HG03342 (cell line): ENCODE measurements around the gene TOMM40L.

Experiments
- ATAC-seq: cut with Tn5 transposase; IDR thresholded peaks from one replicate; pipeline ENCODE4 v1.9.1; 2021; ENCODE audit warnings: mild to moderate bottlenecking, moderate library complexity; ENCODE audit not compliant: unreplicated experiment

The TOMM40L gene

DNA sequence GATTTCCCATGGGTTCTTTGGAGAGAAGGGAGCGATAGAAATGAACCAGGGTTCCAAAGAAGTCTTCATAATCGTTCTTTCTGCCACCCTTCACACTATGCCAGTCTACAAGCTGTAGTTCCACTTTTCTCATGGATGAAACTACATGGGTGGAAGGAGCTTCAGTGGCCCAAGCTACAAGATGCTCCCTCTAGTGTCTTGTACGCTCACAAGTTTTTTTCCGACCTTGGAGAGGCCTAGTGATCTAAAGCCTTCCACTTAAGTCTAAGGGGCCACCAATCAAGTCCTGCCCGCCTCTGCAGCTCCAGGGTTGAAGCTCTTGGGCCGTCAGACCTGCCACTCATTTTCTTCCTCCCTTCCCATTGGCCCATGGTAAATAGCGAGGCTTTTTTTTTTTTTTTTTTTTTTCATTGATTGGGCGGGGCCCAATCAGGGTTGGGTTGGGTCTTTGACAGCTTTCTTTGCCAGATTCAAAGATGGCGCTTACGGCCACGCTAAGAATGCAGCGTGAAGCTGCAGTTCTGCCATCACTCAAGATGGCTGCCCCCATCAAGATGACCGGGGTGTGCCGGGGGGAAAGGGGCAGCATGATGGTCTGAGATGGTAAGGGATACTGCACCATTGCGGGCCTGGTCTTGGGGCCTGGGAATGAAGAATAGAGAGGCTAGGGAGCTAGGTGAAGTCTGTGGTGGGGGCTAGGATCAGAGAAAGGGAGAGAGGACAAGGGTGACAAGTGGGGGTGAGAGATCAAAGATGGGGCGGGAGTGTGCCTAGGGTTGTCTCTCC, at the start of gene TOMM40L:
Gene TOMM40L (plus strand): TSS at position 527 of the 786 bp plus-strand sequence. CDS start 430 bp downstream, outside the sequence.
- peak; percentile 96 for ATAC-seq

DNA sequence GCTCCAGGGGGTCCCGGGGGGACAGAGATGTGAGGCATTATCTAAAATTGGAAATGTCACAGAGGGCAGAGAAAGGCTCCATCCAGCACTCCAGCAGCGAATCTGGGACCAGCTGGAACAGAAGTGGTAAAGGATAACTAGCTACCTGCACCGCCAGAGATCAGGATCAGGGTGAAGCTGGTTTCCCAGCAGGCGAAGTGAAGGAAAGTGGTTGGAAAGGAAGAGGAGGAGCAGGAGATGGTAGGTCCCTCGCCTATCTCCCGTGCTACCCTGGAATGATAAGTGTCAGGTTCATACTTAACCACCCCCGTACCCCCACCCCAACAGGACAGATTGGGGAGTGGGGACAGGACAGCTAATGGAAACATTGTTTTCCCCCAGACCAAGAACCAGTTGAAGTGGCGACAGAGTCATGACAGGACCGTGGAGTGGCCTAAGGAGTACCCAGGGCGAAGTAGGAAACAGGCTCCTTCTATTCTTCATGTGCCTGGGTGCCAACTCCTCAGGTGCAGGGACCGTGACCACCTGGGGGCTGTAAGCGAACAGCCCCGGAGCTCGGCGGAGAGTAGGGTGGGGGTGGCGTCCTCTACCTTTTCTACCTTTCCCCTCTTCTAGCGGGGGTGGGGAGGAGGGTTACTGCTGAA, 49.3 kb upstream of the TOMM40L start:
- ATAC-seq: no peak

DNA sequence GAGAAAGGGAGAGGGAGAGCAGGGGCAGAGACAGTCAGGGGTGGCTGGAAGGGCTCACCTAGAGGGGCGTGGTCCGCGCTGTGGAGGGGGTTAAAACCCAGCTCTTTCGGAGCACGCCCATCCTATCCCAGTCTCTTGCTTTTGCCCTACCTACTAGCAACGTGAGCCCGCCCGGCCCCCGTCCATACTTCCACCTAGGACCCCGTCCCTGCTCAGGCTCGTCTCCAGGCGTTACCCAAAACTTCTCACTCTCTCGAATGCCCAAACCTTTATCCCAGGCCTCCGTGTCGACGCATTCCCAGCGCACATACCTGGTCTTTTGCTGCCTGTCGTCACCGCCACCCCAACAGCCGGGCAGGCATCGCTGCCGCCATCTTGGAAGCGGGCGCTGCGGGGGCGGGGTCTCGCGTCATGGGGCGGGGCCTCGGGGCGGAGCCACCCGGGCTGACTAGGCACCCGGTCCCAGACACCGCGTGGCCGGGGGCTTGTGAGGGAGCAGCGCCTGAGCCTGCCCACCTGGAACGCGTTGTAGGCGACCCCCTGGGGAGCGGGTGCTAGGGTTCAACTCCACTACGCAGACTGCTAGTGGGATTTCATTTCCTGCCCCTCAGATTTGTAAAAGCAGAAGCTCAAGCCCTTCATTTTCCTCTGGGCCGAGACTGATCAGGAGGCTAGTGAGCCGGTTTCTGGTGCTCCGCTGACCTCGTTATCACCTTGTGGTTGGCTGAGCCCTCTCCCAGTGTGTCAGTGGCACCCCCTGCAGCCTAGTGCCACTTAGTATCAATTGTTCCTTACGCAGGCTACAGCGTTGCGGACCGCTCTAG, 48.5 kb upstream of the TOMM40L start, which contains the start of gene B4GALT3:
Gene B4GALT3 (minus strand): TSS at position 396 of the 824 bp plus-strand sequence. CDS start 1,447 bp downstream, outside the sequence.
- peak; percentile 80 for ATAC-seq

DNA sequence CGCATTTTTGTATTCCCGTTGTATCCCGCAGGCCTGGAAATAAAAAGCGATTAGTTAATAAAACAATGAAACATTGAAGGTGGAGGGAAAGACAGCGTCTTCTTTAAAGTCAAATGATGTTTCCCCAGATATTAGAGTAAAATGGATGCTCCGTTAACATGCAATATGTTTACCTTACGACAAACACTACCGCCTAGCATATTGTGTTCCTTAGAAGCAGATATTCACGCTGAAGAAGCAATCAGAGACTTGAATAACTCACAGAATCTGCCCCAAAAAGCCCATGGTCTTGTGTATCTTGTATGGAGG, 48.0 kb upstream of the TOMM40L start:
- ATAC-seq: no peak

DNA sequence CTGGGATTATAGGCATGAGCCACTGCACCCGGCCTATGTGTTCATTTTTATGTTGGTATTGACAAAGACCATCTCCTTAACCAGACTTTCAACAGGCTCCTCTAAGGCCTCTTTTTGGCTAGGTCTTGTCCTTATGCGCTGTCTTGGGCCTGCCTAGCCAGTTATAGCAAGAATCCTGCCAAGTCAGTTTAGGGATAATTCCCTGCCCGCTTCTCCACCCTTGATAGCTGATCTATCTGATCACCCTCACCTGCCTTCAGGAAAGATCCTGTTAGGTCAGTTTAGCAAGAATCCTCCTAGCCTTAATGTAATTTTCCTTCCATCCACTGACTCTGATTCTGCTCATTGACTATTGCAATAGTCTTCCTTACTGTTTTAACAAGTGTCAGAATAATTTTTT, 46.2 kb upstream of the TOMM40L start:
- no peak for ATAC-seq

DNA sequence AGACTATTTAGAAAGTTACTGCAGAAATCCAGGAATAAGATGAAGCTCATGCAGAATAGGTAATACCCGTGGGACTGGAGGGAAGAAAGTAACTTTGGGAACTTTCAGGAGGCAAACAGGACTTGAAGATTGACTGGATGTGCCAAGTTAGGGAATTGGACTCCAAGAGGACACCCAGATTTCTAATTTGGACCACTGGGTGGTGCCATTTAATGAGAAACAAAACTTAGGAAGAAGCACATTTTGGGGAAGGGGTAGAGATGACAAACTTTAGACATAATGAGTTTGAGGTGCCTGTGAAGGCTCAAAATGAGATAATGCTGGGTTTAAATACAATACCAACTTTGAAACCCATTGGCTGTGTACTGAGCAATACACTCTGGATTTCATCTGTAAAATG, 45.2 kb upstream of the TOMM40L start:
- no peak for ATAC-seq

DNA sequence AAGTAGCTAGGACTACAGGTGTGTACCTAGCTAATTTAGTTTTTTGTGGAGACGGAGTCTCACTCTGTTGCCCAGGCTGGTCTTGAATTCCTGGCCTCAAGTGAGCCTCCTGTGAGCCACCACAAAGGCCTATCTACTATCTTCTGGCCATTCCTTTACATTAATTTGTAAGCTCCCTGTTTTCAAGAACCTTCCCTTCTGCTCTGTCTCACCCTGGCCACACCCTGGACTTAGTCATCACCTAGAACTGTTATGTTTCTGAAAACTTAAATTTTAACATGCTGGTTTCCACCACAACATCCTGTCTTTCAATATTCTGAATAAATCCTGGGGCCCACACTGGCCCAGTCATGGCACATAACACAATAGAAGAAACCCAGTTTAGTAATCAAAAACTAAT, 43.6 kb upstream of the TOMM40L start:
- ATAC-seq: peak; percentile 43

DNA sequence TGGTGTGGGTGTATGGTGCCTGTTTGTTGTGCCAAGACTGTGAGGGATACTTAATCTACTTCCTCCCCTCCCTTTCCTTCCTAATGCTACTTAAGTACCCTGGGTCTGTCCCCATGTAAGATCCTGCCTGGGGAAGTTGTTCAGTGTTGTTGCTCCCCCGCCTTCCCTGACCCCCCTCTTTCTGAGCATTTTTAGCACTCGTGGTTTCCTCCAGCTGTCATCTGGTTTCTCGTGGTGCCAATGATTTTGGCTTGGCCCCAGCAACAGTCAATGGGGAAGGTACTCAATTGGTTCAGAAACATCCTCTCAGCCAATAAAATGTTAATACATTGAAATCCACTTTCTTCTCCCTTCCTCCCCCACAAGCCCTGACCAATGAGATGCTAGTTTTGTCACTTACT, 40.6 kb upstream of the TOMM40L start:
- ATAC-seq: peak; percentile 63

DNA sequence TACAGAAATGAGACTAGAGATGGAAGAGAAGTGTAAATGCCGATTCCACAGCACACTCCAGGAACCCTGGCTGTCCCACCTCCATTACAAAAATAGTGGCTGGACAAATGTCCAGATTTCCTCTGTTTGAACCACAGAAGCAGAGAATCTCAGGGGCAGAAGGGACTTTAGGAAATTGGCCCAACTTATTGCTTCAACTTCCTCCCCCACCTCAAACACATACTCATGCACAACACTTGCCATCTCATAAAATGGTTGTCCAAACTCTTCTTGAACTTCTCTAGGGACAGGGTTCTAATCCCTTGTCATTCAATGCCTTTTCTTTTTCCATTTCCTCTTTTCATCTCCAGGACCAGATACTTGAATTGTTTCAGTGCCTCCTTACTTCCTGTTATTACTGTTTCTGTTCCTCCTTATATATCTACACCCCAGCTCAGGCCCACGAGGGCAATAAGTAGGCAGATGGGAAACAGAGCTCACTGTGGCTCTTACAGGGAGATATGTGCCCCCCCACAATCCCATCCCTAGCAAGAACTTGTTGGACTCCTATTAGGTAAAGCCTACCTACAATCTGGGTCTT, 40.0 kb upstream of the TOMM40L start:
- peak; percentile 34 for ATAC-seq

DNA sequence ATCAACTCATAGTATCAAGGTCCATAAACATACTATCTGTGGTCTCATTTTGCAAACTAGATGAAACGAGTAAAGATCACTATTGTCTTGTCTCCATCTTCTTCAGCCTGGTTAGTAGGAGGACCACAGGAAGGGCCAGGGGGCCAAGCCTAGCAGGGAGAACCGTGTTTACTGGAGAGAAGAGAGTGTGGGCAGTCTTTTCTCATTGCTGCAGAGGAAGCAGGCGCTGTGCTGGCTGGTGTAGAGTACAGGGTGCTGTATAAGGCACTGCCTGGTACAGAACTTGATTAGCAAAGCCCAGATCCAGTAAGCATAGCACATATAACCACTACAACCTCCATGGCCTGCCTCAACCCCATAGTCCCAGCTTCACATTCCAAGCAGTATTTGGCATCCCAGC, 38.5 kb upstream of the TOMM40L start:
- no peak for ATAC-seq

DNA sequence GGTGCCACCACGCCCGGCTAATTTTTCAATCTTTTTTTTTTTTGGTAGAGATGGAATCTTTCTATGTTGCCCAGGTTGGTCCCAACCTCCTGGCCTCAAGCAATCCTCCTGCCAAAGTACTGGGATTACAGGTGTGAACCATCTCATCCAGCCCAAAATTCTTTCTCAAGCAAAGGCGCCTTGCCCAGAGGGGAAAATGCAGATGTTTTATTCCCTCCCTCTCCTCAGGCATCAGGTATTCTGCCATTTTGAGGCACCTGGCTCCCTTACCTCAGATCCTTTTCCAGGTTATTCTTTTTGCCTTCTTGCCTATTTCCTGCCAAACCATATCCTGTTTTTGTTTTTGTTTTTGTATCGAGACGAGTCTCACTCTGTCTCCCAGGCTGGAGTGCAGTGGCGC, 37.5 kb upstream of the TOMM40L start:
- no peak for ATAC-seq

DNA sequence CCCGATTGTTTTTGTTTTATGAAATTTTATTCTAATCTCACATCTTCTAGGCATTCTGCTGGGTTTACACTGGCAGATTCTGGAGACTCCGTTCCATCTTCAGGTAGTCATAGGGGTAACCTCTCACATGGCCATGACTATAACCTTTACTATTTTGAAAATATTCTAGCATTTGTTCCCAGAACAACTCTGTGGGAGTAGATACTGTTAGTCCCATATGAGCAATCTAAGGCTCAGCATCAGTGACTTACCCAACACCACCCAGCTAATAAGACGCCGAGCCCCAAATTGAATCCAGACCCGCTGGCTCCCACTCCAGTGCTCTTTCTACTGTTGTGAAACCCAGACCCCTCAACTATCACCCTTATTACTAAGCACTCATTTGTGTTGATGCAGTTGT, 36.8 kb upstream of the TOMM40L start:
- ATAC-seq: no peak

DNA sequence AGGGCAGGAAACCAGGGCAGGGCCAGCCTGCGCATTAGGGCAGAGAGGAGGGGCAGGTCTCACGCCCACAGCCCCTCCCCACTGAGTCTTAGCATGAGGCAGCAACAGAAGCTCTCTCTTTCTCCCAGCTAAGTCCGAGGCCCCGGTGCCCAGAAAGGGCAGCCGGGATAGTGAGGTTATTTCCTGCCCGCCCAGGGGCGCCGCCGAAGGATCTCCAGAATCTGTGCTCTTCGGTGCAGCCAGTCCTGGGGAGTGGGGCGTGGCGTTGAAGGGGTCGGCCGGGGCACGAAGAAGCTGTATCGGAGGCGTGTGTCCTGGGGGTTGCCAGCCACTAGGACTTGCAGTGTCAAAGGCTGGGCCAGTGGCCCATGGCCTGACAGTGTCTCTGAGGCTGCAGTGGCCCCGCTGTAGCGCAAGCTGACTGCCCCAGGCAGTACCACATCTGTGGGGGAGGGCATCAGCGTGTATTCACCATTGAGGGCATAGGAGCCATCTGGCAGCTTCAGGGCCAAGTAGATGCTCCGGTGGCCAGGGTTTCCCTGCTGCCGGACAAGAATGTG, 34.8 kb upstream of the TOMM40L start:
- ATAC-seq: no peak

DNA sequence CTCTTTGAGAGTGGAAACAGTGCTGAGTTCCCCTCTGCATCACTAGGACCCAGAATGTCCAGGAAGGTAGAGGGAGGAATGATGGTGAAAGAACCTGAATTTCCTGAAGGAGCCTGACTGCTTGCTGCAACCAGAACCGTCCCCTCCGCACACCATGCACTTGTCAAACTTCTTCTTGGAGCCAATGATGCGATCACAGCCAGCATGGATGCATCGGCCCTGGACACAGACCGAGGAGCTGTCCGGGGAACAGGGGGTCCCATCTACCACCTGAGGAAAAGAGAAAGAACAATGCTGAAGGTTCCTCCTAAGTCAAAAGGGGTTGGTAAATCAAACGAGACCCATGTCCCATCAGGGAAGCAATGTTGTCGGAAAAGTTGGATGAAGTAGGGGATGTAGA, 33.9 kb upstream of the TOMM40L start:
- no peak for ATAC-seq

DNA sequence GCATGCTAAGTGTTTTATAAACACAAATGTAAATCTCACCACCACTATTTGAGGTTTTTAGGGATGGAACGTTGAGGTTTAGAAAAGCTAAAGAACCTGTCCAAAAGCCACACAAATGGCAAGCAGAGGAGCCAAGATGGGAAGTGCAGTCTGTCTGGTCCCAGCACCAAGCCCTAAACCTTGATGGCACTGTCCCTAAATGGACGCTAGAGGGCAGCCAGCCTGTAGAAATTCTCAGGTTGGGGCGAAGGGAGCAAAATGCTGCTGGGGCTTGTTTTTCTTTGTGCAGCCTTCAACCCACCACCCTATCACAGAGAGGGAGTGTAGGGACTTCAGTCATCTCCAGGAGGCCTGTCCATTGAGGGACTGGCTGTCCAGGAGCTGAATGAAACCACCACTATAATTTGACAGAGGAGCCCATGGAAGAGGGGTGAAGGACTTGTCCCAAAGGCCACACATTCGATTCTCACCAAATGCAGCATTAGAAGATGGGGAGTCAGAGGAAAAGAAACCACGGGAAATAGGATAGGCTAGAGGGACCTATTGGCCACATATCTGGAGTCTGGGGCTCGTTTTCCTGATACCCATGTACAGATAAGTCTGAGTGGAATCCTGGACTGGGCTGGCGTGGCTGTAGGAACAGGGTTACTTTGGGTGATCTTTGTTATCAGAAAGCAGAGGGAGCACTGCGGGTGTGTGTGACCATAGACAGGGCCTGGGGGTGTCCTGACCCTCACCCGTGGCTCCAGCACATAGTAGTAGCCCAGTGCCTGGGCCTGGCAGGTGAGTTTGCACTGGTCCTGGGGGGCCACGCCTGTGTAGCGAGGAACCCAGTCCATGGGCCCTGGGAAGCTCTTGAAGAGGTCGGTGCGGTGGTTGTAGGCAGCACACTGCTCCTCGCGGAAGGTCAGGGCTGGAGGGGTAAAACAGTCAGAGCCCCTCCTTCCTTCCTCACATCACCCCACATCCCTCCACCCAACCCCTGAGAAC, 33.1 kb upstream of the TOMM40L start:
- ATAC-seq: peak; percentile 75

DNA sequence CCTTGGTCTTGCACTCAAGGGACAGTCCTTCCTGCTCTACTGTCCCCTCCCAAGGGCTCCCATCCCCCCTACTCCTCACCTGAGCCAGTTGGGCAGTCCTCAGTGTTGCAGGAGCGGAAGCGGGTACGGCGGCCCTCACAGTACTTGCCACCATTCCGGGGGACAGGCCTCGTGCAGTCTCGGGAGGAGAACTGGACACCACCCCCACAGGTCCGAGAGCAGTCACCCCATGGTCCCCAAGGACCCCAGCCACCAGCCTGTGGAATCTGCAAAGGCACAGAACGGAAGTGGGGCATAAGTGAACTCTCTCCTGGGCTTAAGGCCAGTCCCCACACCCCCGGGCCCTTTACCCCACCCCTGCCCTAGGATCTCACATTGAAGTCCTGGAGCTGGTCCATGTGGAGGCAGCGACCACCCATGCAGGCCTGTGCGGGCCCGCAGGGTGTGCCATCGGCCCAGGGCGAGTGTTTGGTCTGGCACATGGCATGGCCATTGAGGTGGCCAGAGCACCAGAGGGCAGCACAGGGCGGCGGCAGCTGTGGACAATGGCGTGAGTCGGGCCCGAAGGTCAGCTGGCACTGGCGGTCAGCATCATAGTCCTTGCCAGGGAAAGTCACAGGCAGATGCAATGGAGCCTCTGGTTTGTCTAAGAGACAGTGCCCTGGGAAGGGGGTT, 32.2 kb upstream of the TOMM40L start:
- no peak for ATAC-seq

DNA sequence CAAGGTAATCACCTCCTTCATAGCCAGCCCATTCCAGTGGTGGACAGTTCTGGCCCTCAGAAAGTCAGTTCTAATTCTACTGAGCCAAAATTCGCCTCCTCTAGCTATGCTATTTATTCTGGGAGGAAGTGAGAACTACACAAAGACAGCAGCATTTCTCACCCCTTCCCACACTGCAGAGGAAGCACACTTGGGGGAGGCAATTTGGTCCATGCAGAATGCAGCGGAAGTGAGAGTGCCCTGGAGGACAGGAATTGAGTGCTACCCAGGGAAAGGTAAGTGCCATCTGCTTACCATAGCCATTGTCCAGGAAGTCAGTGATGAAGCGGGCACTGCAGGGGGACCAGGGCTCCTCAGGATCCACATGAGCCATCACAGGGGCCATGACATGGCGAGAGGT, 30.7 kb upstream of the TOMM40L start:
- ATAC-seq: no peak

DNA sequence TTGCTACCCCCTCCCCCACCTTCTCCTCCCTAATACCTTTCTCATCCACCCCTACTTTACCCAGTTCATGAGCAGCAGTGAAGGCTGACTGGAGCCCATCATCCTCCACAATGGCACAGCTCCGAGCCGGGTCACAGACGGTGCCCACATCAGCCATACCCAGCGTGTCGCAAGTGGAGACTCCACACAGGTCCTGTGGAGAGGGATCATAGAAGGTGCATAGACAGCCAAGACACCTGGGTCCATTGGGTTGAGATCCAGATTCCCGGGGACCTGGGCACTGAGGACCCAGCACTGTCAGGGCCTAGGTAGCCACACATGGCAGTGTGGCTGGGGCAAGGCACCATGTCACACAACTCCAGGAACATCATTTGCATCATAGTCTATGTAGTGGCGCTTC, 29.7 kb upstream of the TOMM40L start:
- ATAC-seq: no peak
